SK-N-SH treated with all-trans-retinoic acid at 6 μM for 48 hours (cell line): Measurements from ENCODE around the gene ANKRD40CL.
"Not testable (repeated sequence)": the region's sequence is repeated elsewhere in the genome, so short reads cannot be mapped to it uniquely, and the experiment has no call there.

ENCODE experiments used
- ATAC-seq: fragments of 200-7000 bp; cut with Tn5 transposase; 3 replicates; pipeline ENCODE4 v1.9.1; 2020; ENCODE audit warnings: mild to moderate bottlenecking, moderate library complexity
- ARNTL ChIP-seq: fragments of 450-650 bp; formaldehyde crosslinking; IDR thresholded peaks from 2 replicates; pipeline ENCODE4 v1.5.0; 2020; ENCODE audit warnings: low read depth, mild to moderate bottlenecking, moderate library complexity, borderline replicate concordance
- BACH2 ChIP-seq: fragments of 250-450 bp; sonication (Bioruptor Pico); IDR thresholded peaks from 2 replicates; pipeline ENCODE4 v1.9.0; 2021; ENCODE audit warnings: mild to moderate bottlenecking, borderline replicate concordance
- CREB5 ChIP-seq: fragments of 250-450 bp; sonication (Bioruptor Pico); IDR thresholded peaks from 2 replicates; pipeline ENCODE4 v1.5.1; 2020; ENCODE audit warnings: low read depth, mild to moderate bottlenecking, moderate library complexity
- CSDC2 ChIP-seq: fragments of 250-450 bp; sonication (Bioruptor Pico); IDR thresholded peaks from 2 replicates; pipeline ENCODE4 v1.5.0; 2020; ENCODE audit warnings: mild to moderate bottlenecking, moderate library complexity
- CSRNP3 ChIP-seq: fragments of 250-450 bp; sonication (Bioruptor Pico); IDR thresholded peaks from 2 replicates; pipeline ENCODE4 v1.5.1; 2021; ENCODE audit warnings: mild to moderate bottlenecking, moderate library complexity
- ESRRG ChIP-seq: fragments of 250-450 bp; sonication (Bioruptor Pico); IDR thresholded peaks from 2 replicates; pipeline ENCODE4 v1.6.1; 2021; ENCODE audit warnings: mild to moderate bottlenecking
- GLIS3 ChIP-seq: fragments of 250-450 bp; sonication (Bioruptor Pico); IDR thresholded peaks from 2 replicates; pipeline ENCODE4 v1.5.0; 2020; ENCODE audit warnings: mild to moderate bottlenecking, moderate library complexity
- ISL1 ChIP-seq: fragments of 250-450 bp; sonication (Bioruptor Pico); IDR thresholded peaks from 2 replicates; pipeline ENCODE4 v2.1.2; 2022; ENCODE audit warnings: mild to moderate bottlenecking, moderate library complexity
- OSR1 ChIP-seq: fragments of 250-450 bp; sonication (Bioruptor Pico); IDR thresholded peaks from 2 replicates; pipeline ENCODE4 v1.8.0; 2022; ENCODE audit warnings: moderate library complexity, mild to moderate bottlenecking, inconsistent platforms
- PATZ1 ChIP-seq: fragments of 250-450 bp; sonication (Bioruptor Pico); IDR thresholded peaks from 2 replicates; pipeline ENCODE4 v1.8.0; 2020; ENCODE audit warnings: mild to moderate bottlenecking, moderate library complexity, borderline replicate concordance
- POU6F1 ChIP-seq: fragments of 250-450 bp; sonication (Bioruptor Pico); IDR thresholded peaks from 2 replicates; pipeline ENCODE4 v1.8.0; 2021; ENCODE audit warnings: low read depth, mild to moderate bottlenecking, moderate library complexity, borderline replicate concordance
- PPARA ChIP-seq: fragments of 250-450 bp; sonication (Bioruptor Pico); IDR thresholded peaks from 2 replicates; pipeline ENCODE4 v1.5.0; 2020; ENCODE audit warnings: mild to moderate bottlenecking, borderline replicate concordance
- RARB ChIP-seq: fragments of 250-450 bp; sonication (Bioruptor Pico); IDR thresholded peaks from 2 replicates; pipeline ENCODE4 v1.8.0; 2021; ENCODE audit warnings: mild to moderate bottlenecking, moderate library complexity
- TCF4 ChIP-seq: fragments of 250-450 bp; sonication (Bioruptor Pico); IDR thresholded peaks from 2 replicates; pipeline ENCODE4 v1.8.0; 2021; ENCODE audit warnings: mild to moderate bottlenecking, moderate library complexity, borderline replicate concordance
- TOX ChIP-seq: fragments of 250-450 bp; sonication (Bioruptor Pico); IDR thresholded peaks from 2 replicates; pipeline ENCODE4 v1.8.0; 2021; ENCODE audit warnings: mild to moderate bottlenecking, moderate library complexity, borderline replicate concordance
- ZFP3 ChIP-seq: fragments of 250-450 bp; sonication (Bioruptor Pico); IDR thresholded peaks from 2 replicates; pipeline ENCODE4 v1.5.0; 2020; ENCODE audit warnings: mild to moderate bottlenecking, moderate library complexity
- ZFP30 ChIP-seq: fragments of 450-650 bp; formaldehyde crosslinking; IDR thresholded peaks from 2 replicates; pipeline ENCODE4 v1.5.0; 2022; ENCODE audit warnings: mild to moderate bottlenecking, moderate library complexity
- ZNF565 ChIP-seq: fragments of 450-650 bp; formaldehyde crosslinking; conservative IDR thresholded peaks from 2 replicates; pipeline ENCODE4 v1.5.0; 2020; ENCODE audit warnings: low read depth, mild to moderate bottlenecking, moderate library complexity
- ZNF70 ChIP-seq: fragments of 450-650 bp; formaldehyde crosslinking; IDR thresholded peaks from 2 replicates; pipeline ENCODE4 v1.5.0; 2020; ENCODE audit warnings: mild to moderate bottlenecking, moderate library complexity

The ANKRD40CL gene

GRCh38 chr17:50807009-50807408 is 39.7 kb upstream of the ANKRD40CL start:
- no peak for ATAC-seq
- no peak for TF ChIP-seq ZNF565
- no peak for TF ChIP-seq RARB (CRISPR knock-in tag)
- no peak for TF ChIP-seq CSRNP3 (CRISPR knock-in tag)
- TF ChIP-seq ZFP3 (CRISPR knock-in tag), result no peak
- no peak for TF ChIP-seq TOX
- TF ChIP-seq ESRRG (CRISPR knock-in tag), result no peak
- TF ChIP-seq OSR1 (CRISPR knock-in tag), result no peak
- no peak for TF ChIP-seq CREB5 (CRISPR knock-in tag)
- TF ChIP-seq, all 23 proteins: peak for 0

- no peak for ATAC-seq
- TF ChIP-seq ISL1 (CRISPR knock-in tag), result no peak
- no peak for TF ChIP-seq ZNF70 (CRISPR knock-in tag)
- TF ChIP-seq TCF4 (CRISPR knock-in tag), result no peak
- no peak for TF ChIP-seq ZFP30 (CRISPR knock-in tag)
Measured at GRCh38 chr17:50806141-50806643, 38.9 kb upstream of the ANKRD40CL start.

GRCh38 chr17:50805486-50805885 is 38.2 kb upstream of the ANKRD40CL start:
- no peak for TF ChIP-seq OSR1 (CRISPR knock-in tag)
- no peak for ATAC-seq

GRCh38 chr17:50804749-50805475 is 37.6 kb upstream of the ANKRD40CL start:
- ATAC-seq, result not testable (repeated sequence)

- TF ChIP-seq CSRNP3 (CRISPR knock-in tag) (no peak), RARB (CRISPR knock-in tag) (no peak), TCF4 (CRISPR knock-in tag) (no peak), ZNF70 (CRISPR knock-in tag) (no peak), ESRRG (CRISPR knock-in tag) (no peak), ZFP30 (CRISPR knock-in tag) (no peak), GLIS3 (CRISPR knock-in tag) (no peak), CSDC2 (CRISPR knock-in tag) (no peak), TOX (no peak), ZFP3 (CRISPR knock-in tag) (no peak), POU6F1 (CRISPR knock-in tag) (no peak), ZNF565 (no peak), ARNTL (CRISPR knock-in tag) (no peak), BACH2 (CRISPR knock-in tag) (no peak), PPARA (CRISPR knock-in tag) (no peak), PATZ1 (CRISPR knock-in tag) (no peak)
- ATAC-seq, result no peak
Measured at GRCh38 chr17:50803676-50804075, 36.4 kb upstream of the ANKRD40CL start.
